Right atrium auricular region (tissue), 2 donors: ENCODE results near the gene KCNAB1. TPM values are rescaled to one million over a fixed set of nuclear protein-coding genes. Genes with fewer than 3 reads are reported as not detected.

Source experiments
- DNase-seq: peaks from one replicate; pipeline ENCODE4 v3.0.0-alpha.2; 2019; ENCODE audit warnings: low spot score
- H3K27ac ChIP-seq, 2 donors: fragments of 200-600 bp; sonication (generic); 1 replicate in 1 of 2; 2 replicates in 1 of 2; pipeline ENCODE4 v1.5.1; 2016 to 2019
- H3K27me3 ChIP-seq, 2 donors: fragments of 200-600 bp; sonication (generic); one replicate each; pipeline versions ENCODE4 v1.5.1 to v1.6.0; 2017 to 2019
- H3K36me3 ChIP-seq: fragments of 200-600 bp; sonication (generic); one replicate; pipeline ENCODE4 v1.5.1; 2016
- H3K4me1 ChIP-seq, 2 donors: fragments of 200-600 bp; sonication (generic); one replicate each; pipeline versions ENCODE4 v1.5.1 to v1.6.0; 2017 to 2019
- H3K4me3 ChIP-seq, 2 donors: fragments of 200-600 bp; sonication (generic); 1 replicate in 1 of 2; 2 replicates in 1 of 2; pipeline ENCODE4 v1.5.1; 2017 to 2019; ENCODE audit warnings: mild to moderate bottlenecking in 1 of 2, moderate library complexity in 1 of 2
- H3K9me3 ChIP-seq, 2 donors: fragments of 200-600 bp; sonication (generic); one replicate each; pipeline ENCODE4 v1.5.1; 2019
- total RNA-seq, 2 donors: library from RNA; depleted of rRNA; stranded (reverse); fragments of >200 nt; gene quantifications; one replicate each; pipeline ENCODE4 v1.1.0, GENCODE V29; 2016
- TF ChIP-seq, protein P1 (sequence below), 2 donors: fragments of 200-600 bp; sonication (generic); IDR thresholded peaks; one replicate each; pipeline ENCODE4 v1.5.1; 2019; ENCODE audit warnings: antibody characterized with exemption in 2 of 2

Gene KCNAB1
- total RNA-seq, 2 donors from 2014 or later = 2.0 to 3.2 TPM

- DNase-seq = no peak
- Histone ChIP-seq H3K27ac (no peak overlapping the region), H3K4me1 (no peaks in the 10 kb centered on the region), H3K36me3 (no peaks in the 10 kb centered on the region), H3K4me3 (no peak overlapping the region), H3K9me3 (no peaks in the 10 kb centered on the region), H3K27me3 (no peaks in the 10 kb centered on the region)
- TF ChIP-seq, protein P1, sequence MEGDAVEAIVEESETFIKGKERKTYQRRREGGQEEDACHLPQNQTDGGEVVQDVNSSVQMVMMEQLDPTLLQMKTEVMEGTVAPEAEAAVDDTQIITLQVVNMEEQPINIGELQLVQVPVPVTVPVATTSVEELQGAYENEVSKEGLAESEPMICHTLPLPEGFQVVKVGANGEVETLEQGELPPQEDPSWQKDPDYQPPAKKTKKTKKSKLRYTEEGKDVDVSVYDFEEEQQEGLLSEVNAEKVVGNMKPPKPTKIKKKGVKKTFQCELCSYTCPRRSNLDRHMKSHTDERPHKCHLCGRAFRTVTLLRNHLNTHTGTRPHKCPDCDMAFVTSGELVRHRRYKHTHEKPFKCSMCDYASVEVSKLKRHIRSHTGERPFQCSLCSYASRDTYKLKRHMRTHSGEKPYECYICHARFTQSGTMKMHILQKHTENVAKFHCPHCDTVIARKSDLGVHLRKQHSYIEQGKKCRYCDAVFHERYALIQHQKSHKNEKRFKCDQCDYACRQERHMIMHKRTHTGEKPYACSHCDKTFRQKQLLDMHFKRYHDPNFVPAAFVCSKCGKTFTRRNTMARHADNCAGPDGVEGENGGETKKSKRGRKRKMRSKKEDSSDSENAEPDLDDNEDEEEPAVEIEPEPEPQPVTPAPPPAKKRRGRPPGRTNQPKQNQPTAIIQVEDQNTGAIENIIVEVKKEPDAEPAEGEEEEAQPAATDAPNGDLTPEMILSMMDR (IDR thresholded peaks at IDR 0.05) = no peak
Observed at GRCh38 chr3:156251424-156251823, 131.0 kb downstream of the KCNAB1 start.

DNA sequence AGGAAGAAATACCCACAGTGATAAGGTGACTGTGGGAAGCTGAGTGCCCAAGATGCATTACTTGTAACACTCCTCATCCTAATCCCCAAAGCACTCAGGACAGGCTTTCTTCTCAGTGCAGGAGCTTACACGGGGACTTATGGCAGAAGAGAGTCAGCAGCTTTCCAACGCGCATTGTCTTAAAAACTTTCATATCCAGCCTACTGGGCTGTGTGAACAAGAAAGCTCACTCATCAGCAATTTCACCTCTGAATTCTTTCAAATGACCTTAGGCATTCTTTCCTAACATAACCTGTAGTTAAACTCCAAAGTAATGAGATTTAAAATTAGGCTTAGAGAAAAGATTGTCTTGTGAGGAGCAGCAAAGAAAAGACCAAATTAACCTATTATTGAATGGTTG lies 132.3 kb downstream of the KCNAB1 start:
- TF ChIP-seq, protein P1 (IDR thresholded peaks at IDR 0.05) = no peak
- no peak for DNase-seq
- Histone ChIP-seq H3K9me3 (no peaks in the 10 kb centered on the region), H3K4me1 (no peaks in the 10 kb centered on the region), H3K27me3 (no peaks in the 10 kb centered on the region), H3K4me3 (no peak overlapping the region), H3K36me3 (no peaks in the 10 kb centered on the region), H3K27ac (no peak overlapping the region)

DNA sequence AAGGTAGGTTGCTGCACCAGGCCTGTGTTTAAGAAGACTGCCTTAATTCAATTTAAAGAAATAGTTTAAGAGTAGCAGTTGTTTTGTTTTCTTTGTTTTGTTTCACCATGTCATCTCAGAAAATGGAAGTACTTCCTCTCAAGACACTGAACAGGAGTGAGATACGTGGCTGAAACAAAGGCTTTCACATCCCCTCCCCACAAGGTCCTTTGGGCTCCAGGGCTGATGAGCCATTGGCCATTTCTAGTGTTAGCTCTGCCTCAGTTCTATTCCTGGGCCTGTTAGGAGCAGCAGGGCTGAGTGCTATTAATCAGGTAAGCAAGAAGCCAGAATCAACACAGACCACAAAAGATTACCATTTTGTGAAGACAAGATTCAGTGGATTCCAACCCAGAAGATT lies 132.8 kb downstream of the KCNAB1 start:
- Histone ChIP-seq H3K36me3 (no peaks in the 10 kb centered on the region), H3K27ac (no peak overlapping the region), H3K4me1 (no peaks in the 10 kb centered on the region), H3K27me3 (no peaks in the 10 kb centered on the region), H3K4me3 (no peak overlapping the region), H3K9me3 (no peaks in the 10 kb centered on the region)
- no peak for DNase-seq
- TF ChIP-seq, protein P1 (IDR thresholded peaks at IDR 0.05) = no peak

DNA sequence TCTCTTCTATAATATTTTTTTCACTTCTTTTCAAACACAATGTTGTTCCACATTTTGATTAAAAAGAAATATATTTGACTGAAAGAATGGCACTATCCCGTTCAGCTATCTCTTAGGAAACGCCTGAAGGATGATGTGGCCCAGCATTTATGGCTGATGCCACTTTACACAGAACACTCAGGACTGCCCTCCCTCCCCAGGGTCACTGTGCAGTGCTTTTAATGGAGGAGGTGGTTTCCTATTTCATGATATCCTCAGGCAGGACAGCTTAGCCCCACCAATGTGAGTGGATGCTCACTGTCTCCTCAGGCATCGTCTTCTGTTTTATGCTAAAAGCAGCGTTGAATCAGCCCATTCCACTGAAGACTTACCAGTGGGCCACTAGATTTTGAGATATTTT lies 135.9 kb downstream of the KCNAB1 start:
- Histone ChIP-seq H3K4me1 (no peaks in the 10 kb centered on the region), H3K27me3 (no peaks in the 10 kb centered on the region), H3K4me3 (no peak overlapping the region), H3K36me3 (no peaks in the 10 kb centered on the region), H3K27ac (no peak overlapping the region), H3K9me3 (no peaks in the 10 kb centered on the region)
- TF ChIP-seq, protein P1 (IDR thresholded peaks at IDR 0.05) = no peak
- DNase-seq = no peak

DNA sequence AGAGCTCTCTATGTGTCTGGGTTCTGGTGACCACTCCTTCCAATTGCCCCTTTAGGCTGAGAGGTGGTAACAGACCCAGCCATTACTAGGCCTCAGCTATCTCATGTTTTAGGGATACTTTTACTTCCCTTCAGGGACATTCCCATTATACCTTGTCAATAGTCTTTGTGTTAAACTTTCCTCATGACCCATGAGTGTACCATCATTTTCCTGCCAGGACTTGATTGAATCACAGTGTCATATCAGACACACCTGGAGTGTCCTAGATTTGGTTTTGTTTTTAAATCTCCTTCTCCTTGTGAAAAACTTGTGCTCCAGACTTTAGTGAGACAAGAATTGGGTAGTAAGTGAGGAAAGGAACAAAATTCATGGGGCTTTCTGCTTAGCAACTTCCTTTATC lies 136.6 kb downstream of the KCNAB1 start:
- H3K36me3 ChIP-seq = no peaks in the 10 kb centered on the region
- DNase-seq = no peak
- TF ChIP-seq, protein P1 (IDR thresholded peaks at IDR 0.05) = no peak
- no peak overlapping the region for H3K27ac ChIP-seq
- no peaks in the 10 kb centered on the region for H3K9me3 ChIP-seq
- H3K4me3 ChIP-seq = no peak overlapping the region
- H3K4me1 ChIP-seq = no peaks in the 10 kb centered on the region
- H3K27me3 ChIP-seq = no peaks in the 10 kb centered on the region

DNA sequence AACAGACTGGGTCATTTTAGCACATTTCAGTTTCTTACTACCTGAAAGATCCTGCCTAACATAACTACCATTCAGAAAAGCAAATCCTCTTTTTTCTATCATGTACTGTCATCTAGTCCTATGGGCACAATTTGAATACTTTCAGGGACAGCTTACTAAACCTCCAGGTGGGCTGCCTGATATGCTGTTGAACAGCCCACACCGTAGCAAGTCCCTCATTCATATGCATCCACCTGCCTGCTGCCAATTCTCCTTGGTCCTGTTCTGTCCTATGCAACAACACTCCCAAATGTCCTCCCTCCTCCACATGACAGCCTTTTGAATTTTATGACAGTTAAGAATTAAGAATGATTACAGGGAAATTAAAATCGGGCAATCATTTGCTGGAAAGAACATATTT lies 137.9 kb downstream of the KCNAB1 start:
- Histone ChIP-seq H3K36me3 (no peaks in the 10 kb centered on the region), H3K4me1 (no peaks in the 10 kb centered on the region), H3K9me3 (no peaks in the 10 kb centered on the region), H3K4me3 (no peak overlapping the region), H3K27ac (no peak overlapping the region), H3K27me3 (no peaks in the 10 kb centered on the region)
- TF ChIP-seq, protein P1 (IDR thresholded peaks at IDR 0.05) = no peak
- no peak for DNase-seq
